ENCODE results near the gene CST1. TPM values are rescaled to one million over a fixed set of nuclear protein-coding genes. Genes with fewer than 3 reads are reported as not detected.

Gene CST1
- total and polyA plus RNA-seq, 4 donors = not detected

DNA sequence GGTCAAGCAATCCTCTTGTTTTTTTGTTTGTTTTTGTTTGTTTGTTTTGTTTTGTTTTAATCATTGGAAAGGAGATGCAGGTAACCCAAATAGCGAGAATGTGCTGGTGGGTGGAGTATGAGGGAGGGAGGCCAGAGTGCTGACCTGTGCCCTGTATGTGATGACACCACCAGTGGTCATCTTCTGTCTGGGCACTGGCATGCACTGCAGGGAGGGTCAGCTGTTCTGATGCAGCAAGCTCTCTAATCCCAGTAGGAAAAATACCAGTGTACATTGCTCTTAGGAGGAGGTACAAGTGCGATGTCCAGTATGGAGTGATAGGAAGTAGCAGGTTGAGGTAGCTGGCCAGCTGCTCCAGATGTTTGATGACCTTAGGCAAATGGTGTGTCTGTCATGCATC is 2.9 kb upstream of the CST1 start:
- no peak overlapping the region for H3K9ac ChIP-seq (ENCODE audit: low read depth in 1 of 2, low read length in 2 of 2)
- H3K27ac ChIP-seq (ENCODE audit: low read depth in 1 of 2, low read length in 2 of 2) = no peak overlapping the region
- no peak for DNase-seq (ENCODE audit: low spot score)
- H3K4me1 ChIP-seq (ENCODE audit: control insufficient read depth in 4 of 4, insufficient read depth in 4 of 4, low read length in 3 of 4) = no peaks in the 10 kb centered on the region
- H3K4me3 ChIP-seq (ENCODE audit: low read depth in 1 of 3, low read length in 3 of 3) = no peak overlapping the region
- H3K36me3 ChIP-seq (ENCODE audit: control insufficient read depth in 4 of 4, insufficient read depth in 3 of 4, low read depth in 1 of 4, low read length in 3 of 4) = no peaks in the 10 kb centered on the region
- TF ChIP-seq JUND (IDR thresholded peaks at IDR 0.05) (no peak), HNF4A (conservative IDR thresholded peaks at IDR 0.05) (no peak), TAF1 (conservative IDR thresholded peaks at IDR 0.05) (no peak), FOXA1 (IDR thresholded peaks at IDR 0.05) (no peak), SP1 (IDR thresholded peaks at IDR 0.05) (no peak), NR2F2 (IDR thresholded peaks at IDR 0.05) (no peak), RXRA (IDR thresholded peaks at IDR 0.05) (no peak), REST (IDR thresholded peaks at IDR 0.05) (no peak), RAD21 (IDR thresholded peaks at IDR 0.05) (no peak), CTCF (IDR thresholded peaks at IDR 0.05; ENCODE audit: low read depth, low read length, missing input control) (no peak)
- H3K27me3 ChIP-seq (ENCODE audit: control insufficient read depth in 4 of 4, insufficient read depth in 4 of 4, low read length in 3 of 4) = no peaks in the 10 kb centered on the region
- H3K9me3 ChIP-seq (ENCODE audit: control insufficient read depth in 4 of 4, low read length in 3 of 4) = no peaks in the 10 kb centered on the region
- WGBS = 84% methylated on average over 2 of the region's 2 CpGs

- Histone ChIP-seq H3K36me3 (ENCODE audit: control insufficient read depth in 4 of 4, insufficient read depth in 3 of 4, low read depth in 1 of 4, low read length in 3 of 4) (no peaks in the 10 kb centered on the region), H3K27me3 (ENCODE audit: control insufficient read depth in 4 of 4, insufficient read depth in 4 of 4, low read length in 3 of 4) (no peaks in the 10 kb centered on the region), H3K9ac (ENCODE audit: low read depth in 1 of 2, low read length in 2 of 2) (no peak overlapping the region), H3K27ac (ENCODE audit: low read depth in 1 of 2, low read length in 2 of 2) (no peak overlapping the region), H3K9me3 (ENCODE audit: control insufficient read depth in 4 of 4, low read length in 3 of 4) (no peaks in the 10 kb centered on the region), H3K4me3 (ENCODE audit: low read depth in 1 of 3, low read length in 3 of 3) (no peak overlapping the region), H3K4me1 (ENCODE audit: control insufficient read depth in 4 of 4, insufficient read depth in 4 of 4, low read length in 3 of 4) (no peaks in the 10 kb centered on the region)
- no peak for DNase-seq (ENCODE audit: low spot score)
- no peak for TF ChIP-seq NR2F2 (IDR thresholded peaks at IDR 0.05)
- TF ChIP-seq SP1 (IDR thresholded peaks at IDR 0.05) = no peak
- no peak for TF ChIP-seq EGR1 (IDR thresholded peaks at IDR 0.05; ENCODE audit: low read depth in 2 of 2)
- TF ChIP-seq RXRA (IDR thresholded peaks at IDR 0.05) = no peak
- TF ChIP-seq, protein P1, sequence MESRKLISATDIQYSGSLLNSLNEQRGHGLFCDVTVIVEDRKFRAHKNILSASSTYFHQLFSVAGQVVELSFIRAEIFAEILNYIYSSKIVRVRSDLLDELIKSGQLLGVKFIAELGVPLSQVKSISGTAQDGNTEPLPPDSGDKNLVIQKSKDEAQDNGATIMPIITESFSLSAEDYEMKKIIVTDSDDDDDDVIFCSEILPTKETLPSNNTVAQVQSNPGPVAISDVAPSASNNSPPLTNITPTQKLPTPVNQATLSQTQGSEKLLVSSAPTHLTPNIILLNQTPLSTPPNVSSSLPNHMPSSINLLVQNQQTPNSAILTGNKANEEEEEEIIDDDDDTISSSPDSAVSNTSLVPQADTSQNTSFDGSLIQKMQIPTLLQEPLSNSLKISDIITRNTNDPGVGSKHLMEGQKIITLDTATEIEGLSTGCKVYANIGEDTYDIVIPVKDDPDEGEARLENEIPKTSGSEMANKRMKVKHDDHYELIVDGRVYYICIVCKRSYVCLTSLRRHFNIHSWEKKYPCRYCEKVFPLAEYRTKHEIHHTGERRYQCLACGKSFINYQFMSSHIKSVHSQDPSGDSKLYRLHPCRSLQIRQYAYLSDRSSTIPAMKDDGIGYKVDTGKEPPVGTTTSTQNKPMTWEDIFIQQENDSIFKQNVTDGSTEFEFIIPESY (IDR thresholded peaks at IDR 0.05) = no peak
- TF ChIP-seq JUND (IDR thresholded peaks at IDR 0.05) = no peak
- WGBS = 90% methylated on average over 3 of the region's 3 CpGs
Measured at GRCh38 chr20:23753194-23753548, 2.4 kb upstream of the CST1 start.

Measured in liver (tissue), 9 donors.